HG03565 (cell line): ENCODE data around the gene CYS1.
"Not testable (repeated sequence)": the region's sequence is repeated elsewhere in the genome, so short reads cannot be mapped to it uniquely, and the experiment has no call there.

Experiments
- ATAC-seq: cut with Tn5 transposase; IDR thresholded peaks from one replicate; pipeline ENCODE4 v1.9.1; 2021; ENCODE audit warnings: mild to moderate bottlenecking, moderate library complexity; ENCODE audit not compliant: unreplicated experiment

The CYS1 gene

DNA sequence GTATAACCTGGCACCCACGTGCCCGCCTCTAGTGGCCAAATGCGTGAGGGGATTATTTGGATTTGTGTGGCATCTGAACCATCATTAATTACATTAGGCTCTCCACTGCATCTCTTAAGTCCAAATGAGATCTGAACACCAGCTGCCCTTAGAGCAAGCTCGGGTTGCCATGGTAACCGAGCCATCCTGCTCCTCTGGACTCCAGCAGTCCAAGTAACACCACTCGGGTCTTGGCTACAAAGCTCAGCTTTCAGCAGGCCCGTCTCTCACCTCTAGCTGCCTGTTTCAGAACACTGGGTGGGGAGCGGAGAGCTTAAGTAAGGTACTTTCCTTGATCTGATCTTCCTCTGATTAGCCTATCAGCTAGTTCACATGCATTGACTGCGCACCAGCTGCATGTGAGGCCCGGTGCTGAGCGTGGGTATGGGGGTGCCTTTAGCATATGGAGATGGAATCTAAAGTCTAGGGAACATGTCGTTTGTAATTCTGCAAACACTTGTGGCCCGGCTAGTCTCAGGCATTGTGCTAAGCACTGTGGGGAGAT is 14.1 kb upstream of the CYS1 start:
- no peak for ATAC-seq

DNA sequence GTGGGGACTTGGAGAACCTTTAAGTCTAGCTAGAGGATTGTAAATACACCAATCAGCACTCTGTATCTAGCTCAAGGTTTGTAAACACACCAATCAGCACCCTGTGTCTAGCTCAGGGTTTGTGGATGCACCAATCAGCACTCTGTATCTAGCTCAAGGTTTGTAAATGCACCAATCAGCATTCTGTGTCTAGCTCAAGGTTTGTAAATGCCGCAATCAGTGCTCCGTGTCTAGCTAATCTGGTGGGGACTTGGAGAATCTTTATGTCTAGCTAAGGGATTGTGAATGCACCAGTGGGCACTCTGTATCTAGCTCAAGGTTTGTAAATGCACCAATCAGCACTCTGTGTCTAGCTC is 11.7 kb upstream of the CYS1 start:
- ATAC-seq = not testable (repeated sequence)

DNA sequence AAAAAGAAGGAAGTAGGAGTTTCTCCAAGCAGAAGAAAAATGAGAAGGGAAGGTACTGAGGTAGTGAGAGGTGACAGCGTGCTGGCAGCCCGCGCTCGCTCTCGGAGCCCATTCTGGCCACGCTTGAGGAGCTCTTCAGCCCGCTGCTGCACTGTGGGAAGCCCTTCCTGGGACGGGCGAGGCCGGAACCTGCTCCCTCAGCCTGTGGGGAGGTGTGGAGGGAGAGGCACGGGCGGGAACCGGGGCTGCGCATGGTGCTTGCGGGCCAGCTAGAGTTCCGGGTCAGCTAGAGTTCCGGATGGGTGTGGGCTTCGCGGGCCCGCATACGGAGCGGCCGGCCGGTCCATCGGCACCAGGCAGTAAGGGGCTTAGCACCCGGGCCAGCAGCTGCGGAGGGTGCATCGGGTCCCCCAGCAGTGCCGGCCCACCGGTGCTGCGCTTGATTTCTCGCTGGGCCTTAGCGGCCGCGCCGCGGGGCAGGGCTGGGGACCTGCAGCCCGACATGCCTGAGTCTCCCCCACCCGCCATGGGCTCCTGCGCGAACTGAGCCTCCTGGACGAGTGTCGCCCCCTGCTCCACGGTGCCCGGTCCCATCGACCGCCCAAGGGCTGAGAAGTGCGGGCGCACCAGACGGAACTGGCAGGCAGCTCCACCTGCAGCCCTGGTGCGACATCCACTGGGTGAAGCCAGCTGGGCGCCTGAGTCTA is 11.1 kb upstream of the CYS1 start:
- no peak for ATAC-seq

DNA sequence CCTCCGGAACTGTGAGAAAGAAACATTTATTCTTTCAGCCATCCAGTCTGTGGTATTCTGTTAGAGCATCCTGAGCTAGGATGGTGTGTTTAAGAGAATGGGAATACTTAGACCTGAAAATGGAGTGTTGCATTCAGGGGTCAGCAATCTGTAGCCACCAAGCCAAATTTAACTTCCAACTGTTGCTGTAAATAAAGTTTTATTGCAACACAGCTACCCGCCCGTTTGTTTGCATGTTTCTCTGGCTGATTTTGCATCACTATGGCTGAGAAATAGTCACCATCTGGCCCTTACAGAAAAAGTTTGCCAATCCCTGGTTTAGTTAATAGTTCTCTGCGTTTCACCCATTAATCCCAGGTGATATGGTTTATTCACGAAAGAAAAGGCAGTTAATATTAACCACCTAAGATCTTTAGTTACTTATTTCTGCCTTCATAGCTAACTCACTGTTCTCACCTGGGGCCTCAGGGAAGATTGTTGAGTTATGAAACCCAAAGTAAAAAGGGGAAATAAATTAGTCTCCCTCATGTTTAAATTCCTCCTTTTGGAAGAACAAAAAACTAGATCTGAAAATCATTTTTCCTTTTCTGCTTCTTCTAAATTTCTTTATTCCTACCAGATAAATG is 9.5 kb upstream of the CYS1 start:
- ATAC-seq = no peak

DNA sequence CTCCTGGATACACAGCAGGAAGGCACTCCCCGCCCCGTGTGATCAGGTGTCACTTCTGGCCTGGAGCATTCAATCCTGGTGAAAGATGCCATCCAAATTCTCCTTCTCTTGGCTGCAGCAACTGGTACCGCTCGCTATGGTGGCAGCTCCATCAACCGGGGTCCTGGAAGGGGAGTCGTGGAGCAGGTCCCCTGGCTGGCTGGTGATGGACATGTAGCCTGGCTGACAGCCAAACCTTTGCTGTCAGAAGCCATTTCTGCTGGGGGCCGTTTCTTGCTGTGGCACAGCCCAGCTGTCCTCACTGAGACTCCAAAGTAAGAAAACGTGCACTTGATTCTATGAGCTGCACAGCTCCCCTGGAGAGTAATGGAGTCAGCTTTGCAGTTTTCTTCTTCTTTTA is 7.1 kb upstream of the CYS1 start:
- no peak for ATAC-seq

DNA sequence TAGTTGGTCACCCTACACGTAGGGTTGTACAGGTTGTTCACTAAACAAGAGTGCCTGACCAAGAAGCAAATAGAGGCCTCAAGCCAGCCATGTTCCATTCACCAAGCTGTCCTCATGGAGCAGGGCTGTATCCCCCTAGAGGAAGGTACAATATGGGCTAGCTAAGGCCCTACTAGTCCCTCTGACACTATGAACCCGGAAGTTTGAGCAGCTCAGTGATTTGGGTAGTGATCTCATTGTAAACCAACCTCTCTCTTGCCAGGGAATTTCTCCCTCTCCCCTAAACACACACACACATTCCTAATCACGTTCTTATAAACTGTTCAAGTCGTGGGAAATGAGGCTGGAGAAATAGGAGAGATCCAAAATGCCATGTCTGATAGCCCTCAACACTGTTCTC is 6.7 kb upstream of the CYS1 start:
- no peak for ATAC-seq

DNA sequence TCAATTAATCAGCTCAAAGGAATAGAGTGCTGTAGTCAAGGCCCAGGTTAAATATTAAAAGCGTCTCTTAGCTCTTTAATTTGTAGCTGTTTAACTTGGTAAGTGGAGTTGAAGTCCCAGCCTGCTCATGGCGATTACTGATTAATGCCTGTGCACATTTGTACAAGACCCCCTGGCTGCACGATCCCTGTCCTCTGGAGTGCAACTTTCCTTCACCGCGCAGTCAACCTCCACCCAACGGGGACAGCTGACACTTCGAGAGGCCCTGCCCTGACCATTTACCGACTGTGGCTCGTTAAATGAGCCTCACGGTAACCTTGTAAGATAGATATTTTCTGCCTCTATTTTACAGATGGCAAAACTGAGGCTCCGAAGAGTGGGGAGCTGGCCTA is 5.5 kb upstream of the CYS1 start:
- ATAC-seq = no peak

DNA sequence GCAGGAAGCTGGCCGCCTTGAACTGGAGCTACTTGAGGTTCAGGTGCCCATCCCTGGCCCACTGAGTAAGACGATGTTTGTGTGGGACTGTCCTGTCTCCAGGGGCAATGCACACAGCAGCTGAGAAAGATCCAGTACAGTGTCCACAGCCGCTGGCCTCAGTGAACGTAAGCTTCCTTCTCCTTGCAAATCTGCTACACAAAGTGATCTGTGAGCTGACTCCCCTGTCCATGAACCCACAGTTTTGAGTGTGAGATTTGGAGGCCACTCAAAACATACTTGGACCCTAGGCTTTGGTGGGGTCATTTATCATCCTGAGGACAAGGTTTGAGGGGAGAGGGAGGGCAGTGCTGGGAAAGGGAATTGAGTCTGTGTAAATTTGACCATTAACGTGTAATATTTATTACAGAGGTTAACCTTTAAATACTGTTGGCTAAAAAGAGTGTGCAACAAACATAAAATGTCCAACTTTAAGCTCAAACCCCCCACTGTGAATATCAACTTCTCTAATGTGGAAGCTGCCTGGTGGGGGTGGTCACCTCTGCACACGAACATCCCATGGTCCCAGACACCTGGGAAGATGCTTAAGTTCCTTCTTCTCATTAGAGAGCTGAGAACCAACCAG is 4.9 kb upstream of the CYS1 start:
- no peak for ATAC-seq

DNA sequence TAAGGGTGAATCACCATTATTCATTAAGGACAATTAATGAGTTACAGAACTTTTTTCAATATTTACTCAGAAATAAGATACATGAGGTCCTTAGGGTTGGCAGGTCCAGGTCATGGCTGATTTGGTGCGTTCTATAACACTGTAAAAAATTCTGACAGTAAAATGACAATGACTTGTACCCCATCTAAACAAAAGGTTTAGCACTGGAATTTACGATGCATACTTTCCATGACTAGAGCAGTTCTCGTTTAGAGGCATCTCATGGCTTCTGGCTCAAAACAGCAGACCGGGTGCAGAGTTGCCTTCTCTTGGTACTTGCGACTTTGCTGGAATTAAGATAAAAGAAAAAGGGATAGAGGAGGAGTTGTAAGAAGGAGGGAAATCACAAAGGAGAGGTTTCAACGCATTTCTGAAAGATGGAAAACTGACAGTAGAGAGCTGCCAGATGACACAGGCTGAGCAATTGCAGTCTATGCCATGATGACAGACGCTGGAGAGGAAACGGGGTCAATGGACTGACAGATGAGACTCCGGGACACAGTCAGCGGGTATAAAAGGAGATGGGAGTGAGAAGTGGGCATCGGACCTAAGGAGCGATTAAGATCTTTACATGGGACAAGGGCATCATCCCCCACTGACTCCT is 4.1 kb upstream of the CYS1 start:
- ATAC-seq = no peak

DNA sequence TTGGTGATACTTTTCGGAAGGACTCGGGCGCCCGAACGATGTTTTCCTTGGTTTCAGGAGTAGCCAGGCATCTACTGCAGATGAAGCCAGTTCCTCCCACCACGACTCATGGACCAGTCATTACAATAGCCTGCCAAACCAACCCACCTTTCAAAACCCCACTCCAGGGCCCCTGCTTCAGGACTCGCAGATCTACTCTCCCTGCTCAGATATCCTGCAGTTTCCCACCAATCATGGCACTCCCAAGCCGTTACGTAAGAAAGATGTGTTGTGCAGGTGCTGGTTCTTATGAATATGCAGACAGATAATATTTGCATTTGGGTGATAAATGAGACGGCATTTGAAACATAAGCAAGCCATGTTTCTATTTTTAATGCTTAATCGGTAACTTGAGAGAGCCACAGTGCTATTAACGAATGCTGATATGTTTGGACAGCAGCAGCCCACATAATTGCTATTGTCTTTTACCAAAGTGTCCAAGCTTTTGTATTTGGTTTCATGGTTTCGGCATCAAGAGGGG is 3.5 kb upstream of the CYS1 start:
- ATAC-seq = no peak

DNA sequence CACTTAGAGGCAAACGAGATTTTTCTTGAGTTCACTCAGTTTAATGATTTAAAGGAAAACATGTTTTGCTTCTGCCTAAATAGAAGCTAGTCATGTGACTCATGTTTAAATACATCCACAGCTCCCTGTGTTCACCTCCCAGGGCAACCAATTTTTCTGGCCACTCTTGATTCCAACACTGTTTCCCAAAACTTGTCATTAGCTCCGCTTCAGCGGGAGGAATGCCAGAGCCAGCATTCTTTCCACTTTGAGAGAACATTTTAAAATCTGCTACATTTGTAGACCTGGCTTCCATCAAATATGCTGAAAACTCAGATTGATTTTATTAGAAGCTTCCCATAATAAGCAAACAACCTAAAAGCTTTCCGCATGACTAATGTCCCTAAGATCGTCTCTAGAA is 2.8 kb upstream of the CYS1 start:
- ATAC-seq = no peak

DNA sequence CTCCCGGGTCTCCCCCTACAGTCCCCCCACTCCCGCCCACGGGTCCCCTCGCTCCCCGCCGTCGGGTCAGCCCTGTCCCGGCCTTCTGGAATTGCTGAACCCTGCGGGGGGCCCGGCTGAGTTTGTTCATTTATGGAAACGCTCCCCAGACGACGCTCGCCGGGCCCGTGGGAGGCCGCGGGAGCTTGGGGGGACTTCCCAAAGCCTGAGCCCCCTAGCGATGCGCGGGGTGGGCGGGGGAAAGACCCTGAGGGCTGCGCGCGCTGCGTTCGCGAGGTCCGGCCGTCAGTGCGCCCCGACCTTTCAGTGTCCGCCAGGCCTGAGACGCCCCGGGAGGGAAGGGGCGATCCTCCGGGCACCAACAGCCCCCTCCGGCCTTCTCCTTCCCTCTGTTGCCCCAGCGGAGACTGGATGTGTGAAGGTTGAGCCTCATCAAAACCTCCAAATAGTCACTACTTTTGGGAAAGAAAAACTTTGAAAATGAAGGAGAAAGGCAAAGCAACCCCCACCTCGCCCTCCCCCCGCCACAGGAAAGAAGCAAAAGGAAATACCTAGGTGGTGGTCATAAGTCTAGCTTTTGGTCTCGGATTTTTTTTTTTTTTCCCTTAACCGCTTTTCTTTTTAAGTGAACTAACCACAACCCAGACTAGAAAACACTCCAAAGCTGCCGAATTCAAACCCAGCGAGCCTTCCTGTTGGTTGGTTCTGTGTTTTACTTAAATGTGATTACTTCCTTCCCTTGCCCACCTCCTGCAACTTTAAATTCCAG is 509 bp upstream of the CYS1 start:
- ATAC-seq = peak; percentile 7

DNA sequence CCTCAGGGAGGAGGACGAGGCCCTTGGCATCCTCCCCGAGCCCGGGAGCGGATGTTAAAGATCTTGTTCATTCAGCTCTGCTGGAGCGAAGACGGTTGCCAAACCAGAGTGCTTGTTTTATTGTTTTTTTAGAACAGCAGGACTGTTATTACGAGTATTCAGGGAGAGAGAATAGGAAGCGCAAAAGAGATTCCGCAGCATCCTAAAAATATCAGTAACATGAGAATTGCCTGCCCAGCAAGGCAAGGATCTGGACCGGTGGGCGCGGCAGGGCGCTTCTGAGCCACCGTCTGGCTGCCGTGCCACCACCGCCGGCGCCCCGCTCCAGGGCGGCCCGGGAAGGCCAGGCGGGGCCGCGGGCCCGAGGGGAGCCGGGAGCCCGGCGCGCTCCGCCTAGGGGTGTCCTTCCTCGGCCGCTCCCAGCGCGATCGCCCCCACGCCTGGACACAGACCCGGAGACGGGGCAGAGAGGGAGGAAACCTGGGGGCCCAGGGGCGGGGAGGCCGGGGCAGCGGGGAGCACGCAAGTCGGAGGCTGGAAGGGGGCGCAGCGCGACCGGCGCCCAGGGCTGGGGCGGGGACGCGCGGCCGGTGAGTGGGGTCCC is 843 bp downstream of the CYS1 start:
- peak; percentile 4 for ATAC-seq

DNA sequence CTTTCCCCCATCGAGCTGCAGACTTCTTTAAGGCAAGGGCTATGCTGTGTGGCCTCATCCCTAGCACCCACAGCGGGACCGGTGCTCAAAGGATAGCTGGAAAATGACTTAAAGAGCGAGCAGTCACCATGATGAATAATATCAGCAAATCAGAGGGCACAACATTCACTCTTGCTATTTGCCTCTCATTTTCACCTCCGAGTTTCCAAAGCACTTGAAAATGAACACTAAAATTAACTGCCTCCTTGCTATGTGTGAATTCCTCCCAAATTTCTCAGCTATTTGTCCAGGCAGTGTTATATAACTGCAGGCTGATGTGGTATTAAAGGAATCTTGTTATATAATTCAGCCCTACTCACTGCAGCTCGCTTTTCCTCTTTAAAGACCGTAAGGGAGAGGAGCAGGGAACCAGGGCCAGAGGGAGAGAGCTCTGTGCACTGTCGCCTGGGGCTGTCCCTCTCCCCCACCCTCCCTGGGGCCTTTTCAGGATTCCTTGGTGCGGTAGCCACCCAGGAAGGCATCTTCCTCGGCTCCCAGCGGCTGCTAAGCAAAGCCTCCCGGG is 1.4 kb downstream of the CYS1 start:
- no peak for ATAC-seq

DNA sequence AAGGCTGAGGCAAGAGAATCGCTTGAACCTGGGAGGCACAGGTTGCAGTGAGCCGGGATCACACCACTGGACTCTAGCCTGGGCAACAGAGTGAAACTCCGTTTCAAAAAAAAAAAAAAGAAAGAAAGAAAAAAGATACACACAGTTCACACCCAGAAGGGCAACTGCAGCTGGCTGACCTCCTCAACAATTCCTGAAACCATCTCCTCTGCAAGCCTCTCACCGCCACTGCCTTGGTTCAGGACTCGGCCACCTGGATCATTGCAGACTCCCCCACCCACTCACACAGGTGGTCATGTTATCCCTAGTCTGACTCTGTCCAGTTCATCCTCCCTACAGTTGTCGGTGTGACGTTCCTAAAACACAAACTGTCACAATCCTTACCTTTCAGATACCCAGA is 2.2 kb downstream of the CYS1 start:
- no peak for ATAC-seq

DNA sequence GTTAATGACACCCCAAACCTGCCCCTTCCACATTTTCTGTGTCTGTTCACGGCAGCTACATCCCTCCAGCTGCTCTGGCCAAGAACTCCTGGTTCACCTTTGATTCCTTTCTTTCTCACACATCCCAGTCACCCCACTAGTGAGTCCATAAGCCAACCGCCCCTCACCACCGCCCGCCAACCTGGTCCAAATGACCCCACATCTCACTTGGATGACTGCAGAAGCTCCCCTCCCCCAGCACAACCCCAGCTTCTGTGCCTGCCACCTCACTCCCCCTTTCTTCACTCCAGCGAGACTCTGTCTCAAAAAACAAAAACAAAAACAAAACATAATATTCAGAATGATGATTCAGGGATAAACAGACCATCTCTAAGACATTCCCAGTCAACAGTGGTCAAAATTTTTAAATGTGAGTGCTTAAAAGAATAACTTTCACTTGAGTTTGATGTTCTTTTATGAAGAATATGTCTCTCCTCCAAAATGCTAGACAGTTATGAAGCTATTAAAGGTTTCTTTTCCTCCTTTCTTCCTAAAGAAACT is 3.2 kb downstream of the CYS1 start:
- no peak for ATAC-seq

DNA sequence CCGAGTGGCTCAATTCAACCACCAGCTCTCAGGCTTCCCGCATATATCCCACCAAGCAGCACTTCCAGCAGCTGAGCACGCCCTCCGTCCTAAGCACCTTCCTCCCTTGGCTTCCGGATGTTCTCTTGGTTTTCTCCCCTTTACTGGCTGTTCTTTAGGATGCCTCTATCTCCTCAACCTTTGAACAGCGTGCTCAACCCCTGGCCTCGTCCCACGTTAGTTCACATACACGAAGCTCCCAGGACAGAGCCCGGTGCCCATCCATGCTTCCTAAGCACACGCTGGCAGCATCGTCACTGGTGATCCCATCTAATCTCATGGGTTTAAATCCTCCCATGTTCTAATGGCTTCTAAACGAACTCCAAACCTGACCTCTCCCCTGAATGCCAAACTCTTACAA is 3.7 kb downstream of the CYS1 start:
- ATAC-seq = no peak

DNA sequence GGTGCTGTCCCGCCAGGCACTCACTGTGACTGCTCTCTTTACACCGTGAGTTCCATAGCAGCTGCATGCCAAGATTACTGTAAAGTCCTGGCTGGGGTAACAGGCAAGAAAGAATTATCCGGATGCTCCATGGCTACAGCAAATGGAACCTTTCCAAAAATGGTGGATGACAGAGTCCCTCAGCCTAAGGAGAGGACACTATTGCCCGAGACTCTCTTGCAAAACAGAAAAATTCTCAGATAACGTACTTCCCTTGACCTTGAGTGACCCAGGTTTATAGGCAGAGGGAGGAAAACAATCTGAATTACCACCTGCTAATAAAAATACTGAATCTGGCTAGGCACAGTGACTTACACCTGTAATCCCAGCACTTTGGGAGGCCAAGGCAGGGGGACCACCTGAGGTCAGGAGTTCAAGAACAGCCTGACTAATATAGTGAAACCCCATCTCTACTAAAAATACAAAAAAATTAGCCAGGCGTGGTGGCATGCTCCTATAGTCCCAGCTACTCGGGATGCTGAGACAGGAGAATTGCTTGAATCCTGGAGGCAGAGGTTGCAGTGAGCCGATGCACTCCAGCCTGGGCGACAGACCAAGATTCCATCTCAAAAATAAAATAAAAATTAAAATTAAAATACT is 4.5 kb downstream of the CYS1 start:
- no peak for ATAC-seq

DNA sequence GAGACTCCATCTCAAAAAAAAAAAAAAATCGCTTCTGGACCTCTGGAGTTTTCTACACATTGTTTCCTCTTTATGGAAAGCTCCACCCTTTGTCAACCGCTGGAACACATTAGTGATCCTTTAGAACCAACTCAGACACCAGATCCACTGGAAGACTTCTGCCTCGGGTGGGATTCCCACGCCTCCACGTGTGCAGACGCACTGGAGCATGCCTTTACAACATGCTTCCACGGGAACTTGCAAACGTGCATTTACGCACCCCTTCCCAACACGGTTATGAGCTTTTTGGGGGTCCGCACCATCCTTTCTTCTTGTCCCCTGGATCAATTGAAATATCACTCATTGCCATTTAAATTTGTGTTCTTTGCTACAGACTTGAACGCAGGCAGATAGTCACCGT is 5.1 kb downstream of the CYS1 start:
- ATAC-seq = no peak
